GM12865 (cell line): ENCODE results near the gene C2CD4C.

ENCODE experiments used
- DNase-seq: peaks from one replicate; pipeline ENCODE4 v3.0.0; 2010; ENCODE audit warnings: low read depth
- H3K4me3 ChIP-seq: 2 replicates; pipeline ENCODE4 v1.5.1; 2011; ENCODE audit warnings: mild to moderate bottlenecking, low read depth, low read length, control low read depth
- TF ChIP-seq, protein P1 (sequence below): IDR thresholded peaks from 2 replicates; pipeline ENCODE4 v1.5.1; 2011; ENCODE audit warnings: low read length, control low read depth, low read depth, inconsistent platforms; ENCODE audit not compliant: insufficient read depth; ENCODE audit errors: missing control alignments

The C2CD4C gene

DNA sequence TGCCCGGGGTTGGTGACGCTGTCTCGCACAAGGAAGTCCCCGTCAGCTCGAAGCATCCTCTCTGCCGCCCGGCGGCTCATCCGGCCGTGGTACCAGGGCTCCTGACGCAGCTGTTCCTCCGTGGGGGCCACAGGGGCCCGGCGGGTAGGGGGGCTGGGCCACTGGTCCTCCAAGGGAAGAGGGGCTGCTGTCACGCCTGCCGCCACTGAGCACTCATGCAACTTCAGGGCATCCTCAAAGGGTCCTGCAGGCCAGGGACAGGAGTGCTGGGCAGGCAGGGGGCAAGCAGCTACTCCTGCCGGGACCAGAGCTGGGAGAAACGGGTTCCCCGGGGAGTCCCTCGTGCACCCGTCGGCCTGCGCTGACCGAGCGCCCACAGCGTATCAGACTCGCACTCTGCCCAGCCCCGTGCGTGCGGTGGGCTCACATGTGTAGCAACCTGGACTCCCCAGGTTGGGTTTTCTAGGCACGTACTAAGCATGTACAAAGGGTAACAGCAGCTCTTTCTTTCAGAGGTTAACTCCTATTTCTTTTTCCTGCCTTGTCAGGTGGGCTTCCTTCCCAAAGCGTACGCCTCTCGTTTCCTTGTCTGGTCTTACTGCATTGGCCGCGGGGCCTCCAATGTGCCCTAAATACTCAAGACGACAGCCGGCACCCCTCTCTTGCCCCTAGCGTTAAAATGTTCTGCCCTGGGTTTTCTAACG, 13.4 kb upstream of the C2CD4C start:
- DNase-seq: no peak
- TF ChIP-seq, protein P1, sequence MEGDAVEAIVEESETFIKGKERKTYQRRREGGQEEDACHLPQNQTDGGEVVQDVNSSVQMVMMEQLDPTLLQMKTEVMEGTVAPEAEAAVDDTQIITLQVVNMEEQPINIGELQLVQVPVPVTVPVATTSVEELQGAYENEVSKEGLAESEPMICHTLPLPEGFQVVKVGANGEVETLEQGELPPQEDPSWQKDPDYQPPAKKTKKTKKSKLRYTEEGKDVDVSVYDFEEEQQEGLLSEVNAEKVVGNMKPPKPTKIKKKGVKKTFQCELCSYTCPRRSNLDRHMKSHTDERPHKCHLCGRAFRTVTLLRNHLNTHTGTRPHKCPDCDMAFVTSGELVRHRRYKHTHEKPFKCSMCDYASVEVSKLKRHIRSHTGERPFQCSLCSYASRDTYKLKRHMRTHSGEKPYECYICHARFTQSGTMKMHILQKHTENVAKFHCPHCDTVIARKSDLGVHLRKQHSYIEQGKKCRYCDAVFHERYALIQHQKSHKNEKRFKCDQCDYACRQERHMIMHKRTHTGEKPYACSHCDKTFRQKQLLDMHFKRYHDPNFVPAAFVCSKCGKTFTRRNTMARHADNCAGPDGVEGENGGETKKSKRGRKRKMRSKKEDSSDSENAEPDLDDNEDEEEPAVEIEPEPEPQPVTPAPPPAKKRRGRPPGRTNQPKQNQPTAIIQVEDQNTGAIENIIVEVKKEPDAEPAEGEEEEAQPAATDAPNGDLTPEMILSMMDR: no peak
- no peak overlapping the region for H3K4me3 ChIP-seq

DNA sequence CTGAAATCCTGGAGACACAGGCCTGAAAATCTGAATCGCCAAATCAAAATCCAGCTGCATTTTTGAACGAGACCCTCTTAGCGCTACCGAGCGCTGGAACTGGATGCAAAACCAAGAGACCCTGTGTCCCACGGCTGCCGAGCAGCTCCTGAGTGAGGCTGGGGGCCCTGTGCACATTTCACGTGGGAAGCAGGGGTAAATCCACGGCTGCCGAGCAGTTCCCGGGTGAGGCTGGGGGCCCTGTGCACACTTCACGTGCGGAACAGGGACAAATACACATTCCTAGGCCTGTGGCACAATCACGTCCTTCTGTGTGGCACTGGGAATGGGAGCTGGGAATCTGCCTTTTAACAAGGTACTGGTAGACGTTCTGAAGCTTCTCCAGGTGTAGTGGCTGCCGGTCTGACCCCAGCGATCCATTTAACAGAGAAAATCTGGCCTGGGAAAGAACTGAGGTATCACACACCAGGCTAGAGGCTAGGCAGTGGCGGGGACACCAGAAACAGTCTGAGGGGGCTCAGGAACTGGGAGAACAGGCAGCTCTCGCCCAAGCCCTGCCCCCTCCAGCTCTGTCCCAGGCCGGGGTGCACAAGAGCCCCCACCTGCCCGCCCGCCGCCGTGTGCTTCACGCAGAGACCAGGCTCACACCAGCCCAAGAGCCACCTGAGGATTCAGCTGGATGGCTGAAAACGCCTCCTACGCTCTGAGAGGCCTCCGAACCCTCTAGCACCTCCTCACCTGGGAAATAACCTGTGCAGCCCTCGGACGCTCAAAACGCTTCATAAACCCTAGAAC, 11.0 kb upstream of the C2CD4C start:
- no peak for DNase-seq
- no peak overlapping the region for H3K4me3 ChIP-seq
- TF ChIP-seq, protein P1: no peak

DNA sequence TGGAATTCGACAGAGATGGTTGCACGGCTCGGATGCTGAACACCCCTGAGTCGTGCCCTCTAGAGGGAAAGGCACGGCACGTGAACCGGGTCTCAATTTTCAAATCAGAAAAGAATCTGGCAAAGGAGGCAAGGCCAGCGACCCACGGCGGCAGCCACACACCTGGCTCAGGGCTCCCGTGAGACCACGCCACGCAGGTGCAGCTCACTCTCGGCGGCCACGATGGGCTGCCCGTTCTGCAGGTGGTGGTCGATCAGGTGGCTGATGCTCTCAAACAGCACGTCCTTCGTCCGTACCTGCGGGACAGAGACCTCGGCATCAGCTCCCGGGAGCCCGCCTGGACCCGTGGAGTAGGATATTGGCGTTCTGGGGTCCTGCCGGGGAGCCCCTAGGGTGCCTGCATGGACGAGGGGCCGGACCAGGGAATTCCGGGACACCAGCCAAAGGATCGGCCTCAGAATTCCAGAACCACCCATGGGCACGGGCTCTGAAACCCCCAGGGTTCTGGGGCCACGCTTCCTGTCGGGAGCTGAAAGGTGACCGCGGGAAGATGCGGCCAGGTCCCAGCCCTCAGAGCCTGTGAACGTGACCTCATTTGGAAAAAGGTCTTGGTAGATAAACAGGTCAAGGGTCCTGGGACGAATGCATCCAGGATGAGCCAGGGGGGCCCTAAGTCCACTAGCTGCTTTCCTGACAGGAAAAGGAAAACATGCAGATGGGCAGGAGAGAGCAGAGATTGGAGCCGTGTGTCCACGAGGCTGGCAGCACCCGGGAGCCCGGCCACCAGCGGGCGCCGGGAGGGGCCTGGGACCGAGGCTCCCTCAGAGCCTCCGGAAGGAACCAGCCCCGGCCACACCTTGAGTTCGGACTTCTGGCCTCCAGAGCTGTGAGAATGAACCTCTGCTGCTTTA, 10.1 kb upstream of the C2CD4C start:
- H3K4me3 ChIP-seq: no peak overlapping the region
- TF ChIP-seq, protein P1: no peak
- no peak for DNase-seq

DNA sequence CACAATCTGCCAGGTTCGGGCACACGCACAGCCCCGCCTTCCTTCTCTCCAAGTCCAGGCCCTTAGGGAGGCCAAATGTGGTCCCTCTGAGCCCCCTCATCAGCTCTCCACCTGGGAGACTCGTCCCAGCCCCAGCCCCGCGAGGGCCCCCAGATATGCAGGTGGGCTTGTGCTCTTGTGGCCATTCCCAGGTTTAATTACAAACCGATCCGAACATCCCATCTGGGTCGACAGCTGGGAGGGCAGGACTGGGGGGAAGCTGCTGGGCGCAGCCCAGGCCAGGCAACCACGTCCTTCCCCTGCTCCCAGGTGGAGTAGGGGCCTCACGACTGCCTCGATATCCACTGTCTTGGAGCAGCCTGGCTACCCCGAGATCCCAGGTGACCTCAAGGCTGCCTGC, 7.5 kb upstream of the C2CD4C start:
- TF ChIP-seq, protein P1: no peak
- no peak for DNase-seq
- H3K4me3 ChIP-seq: no peak overlapping the region

- DNase-seq: no peak
- TF ChIP-seq, protein P1: no peak
- no peak overlapping the region for H3K4me3 ChIP-seq
Observed at GRCh38 chr19:415292-415691, 6.3 kb upstream of the C2CD4C start.

DNA sequence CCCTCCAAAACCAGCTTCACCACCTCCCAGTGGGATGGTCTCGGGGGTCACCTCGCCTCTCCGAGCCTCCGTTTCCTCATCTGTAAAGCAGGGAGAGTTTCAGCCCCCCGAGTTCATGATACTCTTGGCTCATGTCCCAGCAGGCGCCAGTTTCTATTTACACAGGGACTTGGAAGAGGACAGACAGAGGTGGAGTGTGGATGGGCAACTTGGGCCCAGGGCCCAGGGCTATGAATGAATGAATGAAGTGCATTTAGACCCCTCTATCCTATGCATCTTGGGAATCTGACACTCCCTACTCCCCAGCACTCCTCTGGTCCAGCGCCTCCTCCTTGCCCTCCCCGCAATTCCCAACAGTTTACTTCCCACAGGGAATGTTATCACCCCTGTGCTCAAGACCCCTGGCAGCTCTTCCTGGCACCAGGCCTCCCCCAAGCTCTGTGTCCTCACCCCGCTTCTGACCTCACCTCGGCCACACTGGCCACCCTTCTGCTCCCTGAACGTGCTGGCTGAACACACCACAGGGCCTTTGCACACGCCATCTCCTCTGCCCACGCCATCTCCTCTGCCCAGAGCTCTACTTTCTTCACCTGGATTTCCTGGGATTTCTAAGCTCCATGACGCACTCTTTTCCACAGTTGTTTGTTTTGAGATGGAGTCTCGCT, 4.9 kb upstream of the C2CD4C start:
- H3K4me3 ChIP-seq: no peak overlapping the region
- TF ChIP-seq, protein P1: no peak
- no peak for DNase-seq
